Astrocyte (in vitro differentiated cells and primary cell): ENCODE results near the gene RASGEF1C. TPM values are rescaled to one million over a fixed set of nuclear protein-coding genes. Genes with fewer than 3 reads are reported as not detected.

Source experiments
- DNase-seq: peaks from one replicate; pipeline ENCODE4 v3.0.0-alpha.2; 2010; ENCODE audit warnings: low read depth
- FAIRE-seq: peaks from 2 replicates; lab custom pipeline; 2011; peaks lifted over from hg19 to GRCh38; lab: Jason Lieb, UNC
- H2AFZ ChIP-seq: 2 replicates; pipeline ENCODE4 v1.6.0; 2012; ENCODE audit warnings: low read depth, low read length, inconsistent platforms
- H3K27ac ChIP-seq: 2 replicates; pipeline ENCODE4 v1.5.1; 2011; ENCODE audit warnings: low read depth, low read length, inconsistent platforms
- H3K27me3 ChIP-seq: 2 replicates; pipeline ENCODE4 v1.6.0; 2011; ENCODE audit warnings: low read length, inconsistent platforms; ENCODE audit not compliant: insufficient read depth
- H3K36me3 ChIP-seq: 2 replicates; pipeline ENCODE4 v1.5.1; 2011; ENCODE audit warnings: low read length, inconsistent platforms; ENCODE audit not compliant: insufficient read depth
- H3K4me1 ChIP-seq: 2 replicates; pipeline ENCODE4 v1.5.1; 2011; ENCODE audit warnings: low read length, inconsistent platforms; ENCODE audit not compliant: insufficient read depth
- H3K4me2 ChIP-seq: 2 replicates; pipeline ENCODE4 v1.6.0; 2012; ENCODE audit warnings: low read length, inconsistent platforms
- H3K4me3 ChIP-seq: 2 replicates; pipeline ENCODE4 v1.5.1; 2011; ENCODE audit warnings: low read depth, mild to moderate bottlenecking, low read length, inconsistent platforms; ENCODE audit not compliant: insufficient read depth
- H3K79me2 ChIP-seq: 2 replicates; pipeline ENCODE4 v1.6.0; 2012; ENCODE audit warnings: mild to moderate bottlenecking, low read length, inconsistent platforms; ENCODE audit not compliant: insufficient read depth
- H3K9ac ChIP-seq: 2 replicates; pipeline ENCODE4 v1.6.0; 2012; ENCODE audit warnings: mild to moderate bottlenecking, low read length, inconsistent platforms
- H3K9me3 ChIP-seq: 2 replicates; pipeline ENCODE4 v1.5.1; 2012; ENCODE audit warnings: low read depth, mild to moderate bottlenecking, low read length, inconsistent platforms; ENCODE audit not compliant: insufficient read depth
- H4K20me1 ChIP-seq: 2 replicates; pipeline ENCODE4 v1.6.0; 2012; ENCODE audit warnings: low read length, inconsistent platforms; ENCODE audit not compliant: insufficient read depth
- H3K27ac Mint-ChIP-seq: one replicate; pipeline ENCODE4 v1.8.0; 2021; ENCODE audit warnings: mild to moderate bottlenecking, mixed read lengths; ENCODE audit not compliant: unreplicated experiment
- H3K27me3 Mint-ChIP-seq: one replicate; pipeline ENCODE4 v1.8.0; 2021; ENCODE audit warnings: low read depth, mixed read lengths; ENCODE audit not compliant: unreplicated experiment
- H3K36me3 Mint-ChIP-seq: one replicate; pipeline ENCODE4 v1.8.0; 2021; ENCODE audit warnings: low read depth, mixed read lengths; ENCODE audit not compliant: unreplicated experiment
- H3K4me1 Mint-ChIP-seq: one replicate; pipeline ENCODE4 v1.8.0; 2021; ENCODE audit warnings: low read depth, mixed read lengths; ENCODE audit not compliant: unreplicated experiment
- H3K4me3 Mint-ChIP-seq: one replicate; pipeline ENCODE4 v1.8.0; 2021; ENCODE audit warnings: mild to moderate bottlenecking, moderate library complexity, mixed read lengths; ENCODE audit not compliant: unreplicated experiment
- H3K9me3 Mint-ChIP-seq: one replicate; pipeline ENCODE4 v1.8.0; 2021; ENCODE audit warnings: mild to moderate bottlenecking, mixed read lengths; ENCODE audit not compliant: unreplicated experiment
- CTCF ChIP-seq: IDR thresholded peaks from 2 replicates; pipeline ENCODE4 v1.5.1; 2011; ENCODE audit warnings: low read depth, mild to moderate bottlenecking, inconsistent platforms, low read length, moderate library complexity; ENCODE audit not compliant: insufficient read depth
- EZH2 ChIP-seq: IDR thresholded peaks from 2 replicates; pipeline ENCODE4 v1.6.1; 2012; ENCODE audit warnings: mild to moderate bottlenecking, low read length, inconsistent platforms; ENCODE audit not compliant: insufficient read depth
- total RNA-seq: library from RNA; stranded (reverse); gene quantifications from 2 replicates; pipeline ENCODE4 v1.2.1, GENCODE V29; 2021

Gene RASGEF1C
- total RNA-seq, 1 donor from 2014 or later = 0.41 TPM

- peaks cover 3% of the 10 kb centered on the region for H3K27me3 Mint-ChIP-seq
- Histone ChIP-seq H3K4me1 (no peaks in the 10 kb centered on the region), H3K27ac (no peak overlapping the region), H4K20me1 (no peaks in the 10 kb centered on the region), H3K4me3 (no peak overlapping the region), H3K79me2 (no peaks in the 10 kb centered on the region), H3K36me3 (no peaks in the 10 kb centered on the region), H3K9ac (no peak overlapping the region), H2AFZ (no peak overlapping the region), H3K9me3 (peaks cover 3% of the 10 kb centered on the region), H3K4me2 (no peak overlapping the region), H3K27me3 (no peaks in the 10 kb centered on the region)
- no peaks in the 10 kb centered on the region for H3K4me1 Mint-ChIP-seq
- H3K36me3 Mint-ChIP-seq = peaks cover 5% of the 10 kb centered on the region
- H3K4me3 Mint-ChIP-seq = no peak overlapping the region
- no peak overlapping the region for H3K27ac Mint-ChIP-seq
- H3K9me3 Mint-ChIP-seq = peaks cover 16% of the 10 kb centered on the region
- DNase-seq = no peak
- FAIRE-seq = no peak
- TF ChIP-seq CTCF = no peak
- no peak for TF ChIP-seq EZH2
Observed at GRCh38 chr5:180101451-180102105, 107.4 kb downstream of the RASGEF1C start.

GRCh38 chr5:180100621-180101450 is 108.2 kb downstream of the RASGEF1C start:
- peaks cover 3% of the 10 kb centered on the region for H3K27me3 Mint-ChIP-seq
- H3K36me3 Mint-ChIP-seq = peaks cover 5% of the 10 kb centered on the region
- Histone ChIP-seq H3K4me1 (no peaks in the 10 kb centered on the region), H3K36me3 (no peaks in the 10 kb centered on the region), H3K9me3 (peaks cover 2% of the 10 kb centered on the region), H3K4me3 (no peak overlapping the region), H3K79me2 (no peaks in the 10 kb centered on the region), H2AFZ (no peak overlapping the region), H3K27me3 (no peaks in the 10 kb centered on the region), H3K9ac (no peak overlapping the region), H3K27ac (no peak overlapping the region), H3K4me2 (no peak overlapping the region), H4K20me1 (no peaks in the 10 kb centered on the region)
- H3K27ac Mint-ChIP-seq = no peak overlapping the region
- H3K4me1 Mint-ChIP-seq = no peaks in the 10 kb centered on the region
- H3K4me3 Mint-ChIP-seq = no peak overlapping the region
- DNase-seq (no peak), FAIRE-seq (no peak)
- TF ChIP-seq EZH2 = no peak
- no peak for TF ChIP-seq CTCF
- peaks cover 11% of the 10 kb centered on the region for H3K9me3 Mint-ChIP-seq
